ENCODE data around the gene SPIRE1. TPM values are rescaled to one million over a fixed set of nuclear protein-coding genes. Genes with fewer than 3 reads are reported as not detected.

SPIRE1 gene
- total RNA-seq, 2 experiments from 2014 or later: 2.8 to 4.4 TPM

DNA sequence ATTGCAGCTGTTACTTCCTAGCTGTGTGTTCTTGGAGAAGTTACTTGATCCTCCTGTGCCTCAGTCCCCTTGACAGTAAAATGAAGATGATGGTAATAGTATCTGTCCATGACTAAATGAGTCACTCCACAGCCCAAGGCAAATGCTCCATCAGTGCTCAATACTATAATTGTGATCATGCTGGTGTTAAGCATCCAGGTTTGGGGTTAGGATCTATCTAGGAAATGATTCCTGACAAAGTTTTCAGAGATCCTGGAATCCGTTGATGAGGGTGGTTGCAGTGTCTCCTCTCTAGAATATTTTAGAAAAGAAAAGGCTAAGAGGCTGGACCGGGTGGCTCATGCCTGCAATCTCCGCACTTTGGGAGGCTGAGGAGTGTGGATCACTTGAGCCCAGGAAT, 252.8 kb downstream of the SPIRE1 start:
- DNase-seq (no peak), ATAC-seq (no peak)
- TF ChIP-seq, protein P1, sequence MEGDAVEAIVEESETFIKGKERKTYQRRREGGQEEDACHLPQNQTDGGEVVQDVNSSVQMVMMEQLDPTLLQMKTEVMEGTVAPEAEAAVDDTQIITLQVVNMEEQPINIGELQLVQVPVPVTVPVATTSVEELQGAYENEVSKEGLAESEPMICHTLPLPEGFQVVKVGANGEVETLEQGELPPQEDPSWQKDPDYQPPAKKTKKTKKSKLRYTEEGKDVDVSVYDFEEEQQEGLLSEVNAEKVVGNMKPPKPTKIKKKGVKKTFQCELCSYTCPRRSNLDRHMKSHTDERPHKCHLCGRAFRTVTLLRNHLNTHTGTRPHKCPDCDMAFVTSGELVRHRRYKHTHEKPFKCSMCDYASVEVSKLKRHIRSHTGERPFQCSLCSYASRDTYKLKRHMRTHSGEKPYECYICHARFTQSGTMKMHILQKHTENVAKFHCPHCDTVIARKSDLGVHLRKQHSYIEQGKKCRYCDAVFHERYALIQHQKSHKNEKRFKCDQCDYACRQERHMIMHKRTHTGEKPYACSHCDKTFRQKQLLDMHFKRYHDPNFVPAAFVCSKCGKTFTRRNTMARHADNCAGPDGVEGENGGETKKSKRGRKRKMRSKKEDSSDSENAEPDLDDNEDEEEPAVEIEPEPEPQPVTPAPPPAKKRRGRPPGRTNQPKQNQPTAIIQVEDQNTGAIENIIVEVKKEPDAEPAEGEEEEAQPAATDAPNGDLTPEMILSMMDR (IDR thresholded peaks at IDR 0.05): no peak
- Mint-ChIP-seq H3K9me3 (no peaks in the 10 kb centered on the region), H3K27ac (no peak overlapping the region), H3K4me3 (no peak overlapping the region), H3K4me1 (ENCODE audit: low read depth) (peaks cover 30% of the 10 kb centered on the region), H3K27me3 (peaks cover 28% of the 10 kb centered on the region), H3K36me3 (ENCODE audit: low read depth) (no peaks in the 10 kb centered on the region)
- ChIA-PET CTCF (interaction anchor here (1.5 to 4.4 kb wide), 2 partner anchors 12 to 256 kb away, joined by 3 to 38 read pairs; no protein-coding TSS in a partner anchor), POLR2A (no interaction called here)
- intact Hi-C loops (cut with micrococcal nuclease): no loop called here

DNA sequence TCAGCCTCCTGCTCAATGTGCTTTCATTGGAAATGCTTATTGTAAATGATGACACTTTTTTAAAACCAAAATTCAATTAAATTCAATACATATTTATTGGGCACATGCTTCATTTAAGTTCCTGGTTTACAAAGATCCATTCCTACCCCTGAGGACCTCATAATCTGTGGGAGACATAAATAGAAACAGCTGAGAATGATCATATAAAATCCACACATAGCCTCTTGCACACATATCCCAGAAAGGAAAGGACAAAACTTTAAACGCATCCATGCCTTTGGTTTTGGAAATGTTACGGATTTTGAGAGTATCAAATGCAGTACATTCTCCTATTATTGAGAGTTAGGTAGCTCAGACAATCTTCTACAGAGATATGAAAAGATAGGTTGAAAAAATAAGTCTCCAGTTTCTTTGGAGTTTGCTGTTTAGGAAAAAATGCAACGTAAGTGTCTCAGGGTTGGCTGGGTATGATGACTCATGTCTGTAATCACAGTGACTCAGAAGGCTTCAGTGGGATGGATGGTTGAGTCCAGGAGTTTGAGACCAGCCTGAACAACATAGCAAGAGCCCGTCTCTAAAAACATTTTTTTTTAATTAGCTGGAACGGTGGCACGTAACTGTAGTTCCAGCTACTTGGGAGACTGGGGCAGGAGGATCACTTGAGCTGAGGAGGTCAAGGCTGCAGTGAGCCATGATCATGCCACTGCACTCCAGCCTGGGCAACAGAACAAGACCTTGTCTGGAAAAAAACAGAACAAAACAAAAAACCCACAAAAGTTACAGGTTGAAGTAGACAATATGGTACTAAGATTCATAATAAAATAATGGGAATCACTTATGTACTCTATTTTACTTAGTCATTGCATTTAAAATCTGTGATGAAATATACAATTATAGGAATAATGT, 254.1 kb downstream of the SPIRE1 start:
- Mint-ChIP-seq H3K27me3 (peaks cover 30% of the 10 kb centered on the region), H3K27ac (no peak overlapping the region), H3K4me3 (no peak overlapping the region), H3K4me1 (ENCODE audit: low read depth) (peaks cover 27% of the 10 kb centered on the region), H3K9me3 (no peaks in the 10 kb centered on the region), H3K36me3 (ENCODE audit: low read depth) (no peaks in the 10 kb centered on the region)
- TF ChIP-seq, protein P1 (IDR thresholded peaks at IDR 0.05): no peak
- ATAC-seq (no peak), DNase-seq (no peak)
- POLR2A ChIA-PET: no interaction called here
- CTCF ChIA-PET: interaction anchor here (4.4 kb wide), 1 partner anchor 10 kb away, joined by 38 read pairs; no protein-coding TSS in a partner anchor
- intact Hi-C loops (cut with micrococcal nuclease): no loop called here

- H3K4me1 Mint-ChIP-seq (ENCODE audit: low read depth): peaks cover 15% of the 10 kb centered on the region
- peaks cover 29% of the 10 kb centered on the region for H3K27me3 Mint-ChIP-seq
- DNase-seq: no peak
- H3K27ac Mint-ChIP-seq: no peak overlapping the region
- TF ChIP-seq, protein P1 (IDR thresholded peaks at IDR 0.05): no peak
- ChIA-PET CTCF (interaction anchor here (1.2 kb wide), 1 partner anchor 257 kb away, joined by 3 read pairs; no protein-coding TSS in a partner anchor), POLR2A (interaction anchor here (0.7 kb wide), 1 partner anchor 30 kb away, joined by 3 read pairs; no protein-coding TSS in a partner anchor)
- ATAC-seq: no peak
- intact Hi-C loops (cut with micrococcal nuclease): no loop called here
- no peaks in the 10 kb centered on the region for H3K36me3 Mint-ChIP-seq (ENCODE audit: low read depth)
- no peak overlapping the region for H3K4me3 Mint-ChIP-seq
- no peaks in the 10 kb centered on the region for H3K9me3 Mint-ChIP-seq
Observed at GRCh38 chr18:12401881-12402280, 256.0 kb downstream of the SPIRE1 start.

DNA sequence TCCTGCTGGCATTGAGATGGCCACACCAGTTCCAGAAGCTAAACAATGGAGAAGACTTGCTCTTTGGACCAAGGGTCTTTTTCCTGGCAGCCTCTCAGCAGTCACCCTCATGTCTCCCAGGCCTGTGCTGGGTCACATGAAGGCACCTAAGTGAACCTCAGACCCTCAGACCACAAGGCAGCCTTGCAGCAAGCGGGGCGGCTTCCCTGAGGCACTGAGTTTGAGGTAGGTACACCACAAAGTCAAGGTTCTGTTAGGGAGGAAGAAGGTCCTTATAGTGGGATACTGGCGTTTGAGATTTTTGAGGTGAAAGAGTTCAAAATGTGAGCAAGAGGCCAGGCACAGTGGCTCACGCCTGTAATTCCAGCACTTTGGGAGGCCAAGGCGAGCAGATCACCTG, 258.7 kb downstream of the SPIRE1 start:
- intact Hi-C loops (cut with micrococcal nuclease): no loop called here
- H3K27ac Mint-ChIP-seq: no peak overlapping the region
- no peaks in the 10 kb centered on the region for H3K9me3 Mint-ChIP-seq
- peaks cover 20% of the 10 kb centered on the region for H3K27me3 Mint-ChIP-seq
- no peak for ATAC-seq
- H3K36me3 Mint-ChIP-seq (ENCODE audit: low read depth): no peaks in the 10 kb centered on the region
- no peak overlapping the region for H3K4me3 Mint-ChIP-seq
- POLR2A ChIA-PET: no interaction called here
- TF ChIP-seq, protein P1 (IDR thresholded peaks at IDR 0.05): no peak
- DNase-seq: no peak
- H3K4me1 Mint-ChIP-seq (ENCODE audit: low read depth): peaks cover 5% of the 10 kb centered on the region
- CTCF ChIA-PET: no interaction called here

GRCh38 chr18:12398625-12399024, 259.3 kb downstream of the SPIRE1 start:
- no peak for DNase-seq
- Mint-ChIP-seq H3K27ac (no peak overlapping the region), H3K4me1 (ENCODE audit: low read depth) (peaks cover 1% of the 10 kb centered on the region), H3K27me3 (peaks cover 20% of the 10 kb centered on the region), H3K36me3 (ENCODE audit: low read depth) (no peaks in the 10 kb centered on the region), H3K9me3 (no peaks in the 10 kb centered on the region), H3K4me3 (no peak overlapping the region)
- CTCF ChIA-PET: no interaction called here
- POLR2A ChIA-PET: no interaction called here
- ATAC-seq: no peak
- TF ChIP-seq, protein P1 (IDR thresholded peaks at IDR 0.05): no peak
- intact Hi-C loops (cut with micrococcal nuclease): no loop called here
